K562 (cell line): Measurements from ENCODE around the gene C6orf47. TPM values are rescaled to one million over a fixed set of nuclear protein-coding genes. Genes with fewer than 3 reads are reported as not detected.

ENCODE experiments used
- EGR1 ChIP-seq: fragments of 450-650 bp; conservative IDR thresholded peaks from 2 replicates; pipeline ENCODE4 v1.6.1; 2017; ENCODE audit warnings: mild to moderate bottlenecking
- JUN ChIP-seq, 2 experiments: sonication (generic) in 1 of 2; formaldehyde crosslinking in 1 of 2; IDR thresholded peaks; 2 replicates each; pipeline versions ENCODE4 v1.6.1 to v1.8.0; 2012 to 2022; ENCODE audit warnings: borderline replicate concordance in 2 of 2, mild to moderate bottlenecking in 2 of 2, improper control_type of control experiment in 1 of 2, low read depth in 1 of 2, low read length in 1 of 2, missing genetic modification reagents in 1 of 2
- KLF13 ChIP-seq: fragments of 450-650 bp; IDR thresholded peaks from 2 replicates; pipeline ENCODE4 v1.6.1; 2016; ENCODE audit warnings: missing genetic modification characterization, low read depth, mild to moderate bottlenecking, missing compliant biosample characterization, moderate library complexity, borderline replicate concordance
- LARP7 ChIP-seq: fragments of 450-650 bp; IDR thresholded peaks from 2 replicates; pipeline ENCODE4 v1.6.1; 2016
- POLR2B ChIP-seq: fragments of 450-650 bp; IDR thresholded peaks from 2 replicates; pipeline ENCODE4 v1.6.1; 2018; ENCODE audit warnings: low read depth; ENCODE audit not compliant: partially characterized antibody
- RBM17 ChIP-seq: fragments of 200-400 bp; formaldehyde crosslinking; IDR thresholded peaks from 2 replicates; pipeline ENCODE4 v1.6.1; 2017; ENCODE audit warnings: low read depth, mild to moderate bottlenecking, low read length, borderline replicate concordance
- ZNF24 ChIP-seq: fragments of 450-650 bp; IDR thresholded peaks from 2 replicates; pipeline ENCODE4 v1.6.1; 2016
- polyA plus RNA-seq, 8 experiments: library from polyadenylated mRNA; depleted of rRNA in 4 of 8; stranded (reverse) in 5 of 8; unstranded in 3 of 8; fragments of >200 nt; fragmentation: Nextera tagmentation in 2 of 8; fragmentation: Illumina TruSeq in 1 of 8; extraction: Ambion mirVana in 2 of 8; extraction: Trizol in 1 of 8; gene quantifications; 2 replicates each; pipeline versions ENCODE4 v1.2.1 to v1.2.3, GENCODE V29; 2011 to 2014; ENCODE audit warnings: inconsistent platforms in 1 of 8, missing spikeins in 1 of 8
- total RNA-seq, 7 experiments: library from RNA; depleted of rRNA in 6 of 7; stranded (reverse); fragments of >200 nt in 6 of 7; fragmentation: Illumina TruSeq in 2 of 7; extraction: Trizol in 2 of 7; gene quantifications; 2 replicates each; pipeline versions ENCODE4 v1.2.1 to v1.2.3, GENCODE V29; 2011 to 2021; ENCODE audit warnings: low replicate concordance in 1 of 7
- TF ChIP-seq, protein P1 (sequence below): IDR thresholded peaks from 2 replicates; pipeline ENCODE4 v1.6.1; 2012; ENCODE audit warnings: low read depth, low read length, improper control_type of control experiment, borderline replicate concordance
- TF ChIP-seq, protein P2 (sequence below): sonication (generic); formaldehyde crosslinking; IDR thresholded peaks from 2 replicates; pipeline ENCODE4 v1.8.0; 2022; ENCODE audit warnings: mild to moderate bottlenecking, low read depth, missing genetic modification reagents
- TF ChIP-seq, protein P3 (sequence below): fragments of 450-650 bp; IDR thresholded peaks from 2 replicates; pipeline ENCODE4 v1.6.1; 2016; ENCODE audit warnings: mild to moderate bottlenecking, moderate library complexity

C6orf47 gene
- total and polyA plus RNA-seq, 9 of the 15 experiments (the other 6 are each of a cell fraction or from before 2014, with no cell fraction given), result 0.14 to 43.8 (median 27.0) TPM

DNA sequence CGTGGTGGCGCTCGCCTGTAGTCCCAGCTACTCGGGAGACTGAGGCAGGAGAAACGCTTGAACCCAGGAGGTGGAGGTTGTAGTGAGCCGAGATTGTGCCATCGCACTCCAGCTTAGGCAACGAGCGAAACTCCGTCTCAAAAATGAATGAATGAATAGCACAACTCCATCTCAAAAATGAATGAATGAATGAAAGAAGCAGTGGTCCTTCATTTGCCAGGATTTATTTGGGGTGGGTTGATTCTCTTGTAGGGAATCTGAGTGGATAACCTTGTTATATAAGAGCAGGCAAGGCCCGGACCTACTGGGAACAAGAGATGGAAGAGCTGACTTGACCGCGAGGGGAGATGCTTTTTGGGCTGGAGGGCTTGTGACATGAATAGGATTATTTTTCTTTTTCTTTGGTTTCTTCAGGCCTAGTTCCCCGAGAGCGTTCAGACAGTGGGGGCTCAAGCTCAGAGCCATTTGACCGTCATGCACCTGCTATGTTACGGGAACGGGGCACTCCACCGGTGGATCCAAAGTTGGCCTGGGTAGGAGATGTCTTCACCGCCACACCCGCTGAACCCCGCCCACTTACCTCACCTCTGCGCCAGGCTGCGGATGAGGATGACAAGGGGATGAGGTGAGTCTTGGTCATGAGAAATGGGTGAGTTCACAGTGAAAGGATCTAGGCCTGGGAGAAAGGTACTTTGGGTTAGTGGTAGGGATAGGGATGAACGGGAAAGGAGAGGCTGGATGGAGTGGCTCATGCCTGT, 30.2 kb downstream of the C6orf47 start (continued):
- TF ChIP-seq, protein P1, sequence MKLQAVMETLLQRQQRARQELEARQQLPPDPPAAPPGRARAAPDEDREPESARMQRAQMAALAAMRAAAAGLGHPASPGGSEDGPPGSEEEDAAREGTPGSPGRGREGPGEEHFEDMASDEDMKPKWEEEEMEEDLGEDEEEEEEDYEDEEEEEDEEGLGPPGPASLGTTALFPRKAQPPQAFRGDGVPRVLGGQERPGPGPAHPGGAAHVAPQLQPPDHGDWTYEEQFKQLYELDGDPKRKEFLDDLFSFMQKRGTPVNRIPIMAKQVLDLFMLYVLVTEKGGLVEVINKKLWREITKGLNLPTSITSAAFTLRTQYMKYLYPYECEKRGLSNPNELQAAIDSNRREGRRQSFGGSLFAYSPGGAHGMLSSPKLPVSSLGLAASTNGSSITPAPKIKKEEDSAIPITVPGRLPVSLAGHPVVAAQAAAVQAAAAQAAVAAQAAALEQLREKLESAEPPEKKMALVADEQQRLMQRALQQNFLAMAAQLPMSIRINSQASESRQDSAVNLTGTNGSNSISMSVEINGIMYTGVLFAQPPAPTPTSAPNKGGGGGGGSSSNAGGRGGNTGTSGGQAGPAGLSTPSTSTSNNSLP, result no peak
- TF ChIP-seq LARP7, result no peak
- TF ChIP-seq RBM17, result no peak
- peak; percentile 78 for TF ChIP-seq ZNF24
- TF ChIP-seq POLR2B, result peak; percentile 69
- TF ChIP-seq, protein P2, sequence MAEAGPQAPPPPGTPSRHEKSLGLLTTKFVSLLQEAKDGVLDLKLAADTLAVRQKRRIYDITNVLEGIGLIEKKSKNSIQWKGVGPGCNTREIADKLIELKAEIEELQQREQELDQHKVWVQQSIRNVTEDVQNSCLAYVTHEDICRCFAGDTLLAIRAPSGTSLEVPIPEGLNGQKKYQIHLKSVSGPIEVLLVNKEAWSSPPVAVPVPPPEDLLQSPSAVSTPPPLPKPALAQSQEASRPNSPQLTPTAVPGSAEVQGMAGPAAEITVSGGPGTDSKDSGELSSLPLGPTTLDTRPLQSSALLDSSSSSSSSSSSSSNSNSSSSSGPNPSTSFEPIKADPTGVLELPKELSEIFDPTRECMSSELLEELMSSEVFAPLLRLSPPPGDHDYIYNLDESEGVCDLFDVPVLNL (CRISPR knock-in tag), result no peak
- 0 out of 2 replicates have a peak, but pooled peaks have one; percentile 36 for TF ChIP-seq KLF13 (tag)
- TF ChIP-seq, protein P3, sequence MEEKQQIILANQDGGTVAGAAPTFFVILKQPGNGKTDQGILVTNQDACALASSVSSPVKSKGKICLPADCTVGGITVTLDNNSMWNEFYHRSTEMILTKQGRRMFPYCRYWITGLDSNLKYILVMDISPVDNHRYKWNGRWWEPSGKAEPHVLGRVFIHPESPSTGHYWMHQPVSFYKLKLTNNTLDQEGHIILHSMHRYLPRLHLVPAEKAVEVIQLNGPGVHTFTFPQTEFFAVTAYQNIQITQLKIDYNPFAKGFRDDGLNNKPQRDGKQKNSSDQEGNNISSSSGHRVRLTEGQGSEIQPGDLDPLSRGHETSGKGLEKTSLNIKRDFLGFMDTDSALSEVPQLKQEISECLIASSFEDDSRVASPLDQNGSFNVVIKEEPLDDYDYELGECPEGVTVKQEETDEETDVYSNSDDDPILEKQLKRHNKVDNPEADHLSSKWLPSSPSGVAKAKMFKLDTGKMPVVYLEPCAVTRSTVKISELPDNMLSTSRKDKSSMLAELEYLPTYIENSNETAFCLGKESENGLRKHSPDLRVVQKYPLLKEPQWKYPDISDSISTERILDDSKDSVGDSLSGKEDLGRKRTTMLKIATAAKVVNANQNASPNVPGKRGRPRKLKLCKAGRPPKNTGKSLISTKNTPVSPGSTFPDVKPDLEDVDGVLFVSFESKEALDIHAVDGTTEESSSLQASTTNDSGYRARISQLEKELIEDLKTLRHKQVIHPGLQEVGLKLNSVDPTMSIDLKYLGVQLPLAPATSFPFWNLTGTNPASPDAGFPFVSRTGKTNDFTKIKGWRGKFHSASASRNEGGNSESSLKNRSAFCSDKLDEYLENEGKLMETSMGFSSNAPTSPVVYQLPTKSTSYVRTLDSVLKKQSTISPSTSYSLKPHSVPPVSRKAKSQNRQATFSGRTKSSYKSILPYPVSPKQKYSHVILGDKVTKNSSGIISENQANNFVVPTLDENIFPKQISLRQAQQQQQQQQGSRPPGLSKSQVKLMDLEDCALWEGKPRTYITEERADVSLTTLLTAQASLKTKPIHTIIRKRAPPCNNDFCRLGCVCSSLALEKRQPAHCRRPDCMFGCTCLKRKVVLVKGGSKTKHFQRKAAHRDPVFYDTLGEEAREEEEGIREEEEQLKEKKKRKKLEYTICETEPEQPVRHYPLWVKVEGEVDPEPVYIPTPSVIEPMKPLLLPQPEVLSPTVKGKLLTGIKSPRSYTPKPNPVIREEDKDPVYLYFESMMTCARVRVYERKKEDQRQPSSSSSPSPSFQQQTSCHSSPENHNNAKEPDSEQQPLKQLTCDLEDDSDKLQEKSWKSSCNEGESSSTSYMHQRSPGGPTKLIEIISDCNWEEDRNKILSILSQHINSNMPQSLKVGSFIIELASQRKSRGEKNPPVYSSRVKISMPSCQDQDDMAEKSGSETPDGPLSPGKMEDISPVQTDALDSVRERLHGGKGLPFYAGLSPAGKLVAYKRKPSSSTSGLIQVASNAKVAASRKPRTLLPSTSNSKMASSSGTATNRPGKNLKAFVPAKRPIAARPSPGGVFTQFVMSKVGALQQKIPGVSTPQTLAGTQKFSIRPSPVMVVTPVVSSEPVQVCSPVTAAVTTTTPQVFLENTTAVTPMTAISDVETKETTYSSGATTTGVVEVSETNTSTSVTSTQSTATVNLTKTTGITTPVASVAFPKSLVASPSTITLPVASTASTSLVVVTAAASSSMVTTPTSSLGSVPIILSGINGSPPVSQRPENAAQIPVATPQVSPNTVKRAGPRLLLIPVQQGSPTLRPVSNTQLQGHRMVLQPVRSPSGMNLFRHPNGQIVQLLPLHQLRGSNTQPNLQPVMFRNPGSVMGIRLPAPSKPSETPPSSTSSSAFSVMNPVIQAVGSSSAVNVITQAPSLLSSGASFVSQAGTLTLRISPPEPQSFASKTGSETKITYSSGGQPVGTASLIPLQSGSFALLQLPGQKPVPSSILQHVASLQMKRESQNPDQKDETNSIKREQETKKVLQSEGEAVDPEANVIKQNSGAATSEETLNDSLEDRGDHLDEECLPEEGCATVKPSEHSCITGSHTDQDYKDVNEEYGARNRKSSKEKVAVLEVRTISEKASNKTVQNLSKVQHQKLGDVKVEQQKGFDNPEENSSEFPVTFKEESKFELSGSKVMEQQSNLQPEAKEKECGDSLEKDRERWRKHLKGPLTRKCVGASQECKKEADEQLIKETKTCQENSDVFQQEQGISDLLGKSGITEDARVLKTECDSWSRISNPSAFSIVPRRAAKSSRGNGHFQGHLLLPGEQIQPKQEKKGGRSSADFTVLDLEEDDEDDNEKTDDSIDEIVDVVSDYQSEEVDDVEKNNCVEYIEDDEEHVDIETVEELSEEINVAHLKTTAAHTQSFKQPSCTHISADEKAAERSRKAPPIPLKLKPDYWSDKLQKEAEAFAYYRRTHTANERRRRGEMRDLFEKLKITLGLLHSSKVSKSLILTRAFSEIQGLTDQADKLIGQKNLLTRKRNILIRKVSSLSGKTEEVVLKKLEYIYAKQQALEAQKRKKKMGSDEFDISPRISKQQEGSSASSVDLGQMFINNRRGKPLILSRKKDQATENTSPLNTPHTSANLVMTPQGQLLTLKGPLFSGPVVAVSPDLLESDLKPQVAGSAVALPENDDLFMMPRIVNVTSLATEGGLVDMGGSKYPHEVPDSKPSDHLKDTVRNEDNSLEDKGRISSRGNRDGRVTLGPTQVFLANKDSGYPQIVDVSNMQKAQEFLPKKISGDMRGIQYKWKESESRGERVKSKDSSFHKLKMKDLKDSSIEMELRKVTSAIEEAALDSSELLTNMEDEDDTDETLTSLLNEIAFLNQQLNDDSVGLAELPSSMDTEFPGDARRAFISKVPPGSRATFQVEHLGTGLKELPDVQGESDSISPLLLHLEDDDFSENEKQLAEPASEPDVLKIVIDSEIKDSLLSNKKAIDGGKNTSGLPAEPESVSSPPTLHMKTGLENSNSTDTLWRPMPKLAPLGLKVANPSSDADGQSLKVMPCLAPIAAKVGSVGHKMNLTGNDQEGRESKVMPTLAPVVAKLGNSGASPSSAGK, result no peak
- TF ChIP-seq JUN (IDR thresholded peaks at IDR 0.05; ENCODE audit: borderline replicate concordance, low read depth, low read length), result no peak
- no peak for TF ChIP-seq JUN (CRISPR knock-in tag; IDR thresholded peaks at IDR 0.05; ENCODE audit: borderline replicate concordance)
- TF ChIP-seq EGR1, result no peak
